GM23338 (cell line): Measurements from ENCODE around the gene SRXN1. TPM values are rescaled to one million over a fixed set of nuclear protein-coding genes. Genes with fewer than 3 reads are reported as not detected.

Source experiments
- ATAC-seq: fragments of 200-7000 bp; cut with Tn5 transposase; 3 replicates; pipeline ENCODE4 v1.9.1; 2020
- DNase-seq: peaks from one replicate; pipeline ENCODE4 v3.0.0-alpha.2; 2015; ENCODE audit warnings: low spot score
- H2AFZ ChIP-seq: fragments of 200-600 bp; sonication (generic); 2 replicates; pipeline ENCODE4 v1.8.0; 2016; ENCODE audit warnings: antibody characterized with exemption, mild to moderate bottlenecking, moderate library complexity
- H3F3A ChIP-seq: fragments of 200-600 bp; sonication (generic); replicated peaks from 2 replicates; pipeline ENCODE4 v1.8.0; 2017; ENCODE audit warnings: antibody characterized with exemption, mixed run types, low read depth
- H3K27ac ChIP-seq: fragments of 200-600 bp; sonication (generic); 2 replicates; pipeline ENCODE4 v1.6.1; 2016; ENCODE audit warnings: low read depth
- H3K27me3 ChIP-seq: fragments of 200-600 bp; sonication (generic); 2 replicates; pipeline ENCODE4 v1.8.0; 2016; ENCODE audit warnings: mild to moderate bottlenecking, mixed run types, moderate library complexity; ENCODE audit not compliant: insufficient read depth
- H3K36me3 ChIP-seq: fragments of 200-600 bp; sonication (generic); 2 replicates; pipeline ENCODE4 v1.8.0; 2016; ENCODE audit warnings: mild to moderate bottlenecking; ENCODE audit not compliant: insufficient read depth
- H3K4me1 ChIP-seq: fragments of 200-600 bp; sonication (generic); 2 replicates; pipeline ENCODE4 v1.8.0; 2016; ENCODE audit warnings: mild to moderate bottlenecking, moderate library complexity; ENCODE audit not compliant: insufficient read depth
- H3K4me2 ChIP-seq: fragments of 200-600 bp; sonication (generic); 2 replicates; pipeline ENCODE4 v1.7.1; 2017; ENCODE audit warnings: mixed run types
- H3K4me3 ChIP-seq: fragments of 200-600 bp; sonication (generic); 2 replicates; pipeline ENCODE4 v1.6.1; 2016; ENCODE audit warnings: mixed run types
- H3K79me2 ChIP-seq: fragments of 200-600 bp; sonication (generic); replicated peaks from 2 replicates; pipeline ENCODE4 v1.8.0; 2017; ENCODE audit warnings: mild to moderate bottlenecking; ENCODE audit not compliant: insufficient read depth
- H3K9me2 ChIP-seq: fragments of 200-600 bp; sonication (generic); 2 replicates; pipeline ENCODE4 v1.8.0; 2017; ENCODE audit not compliant: insufficient read depth
- H4K20me1 ChIP-seq: fragments of 200-600 bp; sonication (generic); replicated peaks from 2 replicates; pipeline ENCODE4 v1.8.0; 2017; ENCODE audit warnings: mild to moderate bottlenecking; ENCODE audit not compliant: insufficient read depth
- H3K27ac Mint-ChIP-seq: 2 replicates; pipeline ENCODE4 v1.8.0; 2020; ENCODE audit warnings: inconsistent platforms, mild to moderate bottlenecking, moderate library complexity, mixed read lengths
- H3K27me3 Mint-ChIP-seq: 3 replicates; pipeline ENCODE4 v1.8.0; 2022; ENCODE audit warnings: low read depth, mild to moderate bottlenecking, moderate library complexity, mixed read lengths, inconsistent platforms; ENCODE audit not compliant: insufficient read depth, poor library complexity
- H3K36me3 Mint-ChIP-seq: 3 replicates; pipeline ENCODE4 v1.8.0; 2021; ENCODE audit warnings: low read depth, mild to moderate bottlenecking, inconsistent platforms, moderate library complexity, mixed read lengths
- H3K4me1 Mint-ChIP-seq: 3 replicates; pipeline ENCODE4 v1.8.0; 2020; ENCODE audit warnings: mild to moderate bottlenecking, inconsistent platforms, mixed read lengths
- H3K4me3 Mint-ChIP-seq: 3 replicates; pipeline ENCODE4 v1.8.0; 2021; ENCODE audit warnings: moderate library complexity, mild to moderate bottlenecking, inconsistent platforms, mixed read lengths
- H3K9me3 Mint-ChIP-seq: 3 replicates; pipeline ENCODE4 v1.8.0; 2020; ENCODE audit warnings: moderate library complexity, mild to moderate bottlenecking, inconsistent platforms, mixed read lengths
- CREB1 ChIP-seq: fragments of 250-450 bp; sonication (Bioruptor Pico); IDR thresholded peaks from 2 replicates; pipeline ENCODE4 v1.5.0; 2020; ENCODE audit warnings: low read depth, mild to moderate bottlenecking, moderate library complexity
- CTCF ChIP-seq, 2 experiments: fragments of 200-600 bp in 1 of 2; sonication (generic) in 1 of 2; conservative IDR thresholded peaks; 2 replicates each; pipeline versions ENCODE4 v1.5.1 to v1.6.1; 2016 to 2017; ENCODE audit warnings: antibody characterized with exemption in 2 of 2, low read depth in 2 of 2, mild to moderate bottlenecking in 2 of 2, moderate library complexity in 1 of 2
- ETS1 ChIP-seq: IDR thresholded peaks from 2 replicates; pipeline ENCODE4 v1.6.1; 2016; ENCODE audit warnings: antibody characterized with exemption
- EZH2 ChIP-seq: fragments of 200-600 bp; sonication (generic); IDR thresholded peaks from one replicate; pipeline ENCODE4 v1.8.0; 2017; ENCODE audit warnings: antibody characterized with exemption, mild to moderate bottlenecking, low read depth; ENCODE audit not compliant: unreplicated experiment
- EZH2phosphoT487 ChIP-seq: fragments of 200-600 bp; sonication (generic); IDR thresholded peaks from one replicate; pipeline ENCODE4 v1.8.1; 2018; ENCODE audit warnings: antibody characterized with exemption; ENCODE audit not compliant: unreplicated experiment
- JUNB ChIP-seq: IDR thresholded peaks from one replicate; pipeline ENCODE4 v1.6.1; 2016; ENCODE audit warnings: antibody characterized with exemption; ENCODE audit not compliant: unreplicated experiment
- NANOG ChIP-seq: IDR thresholded peaks from 2 replicates; pipeline ENCODE4 v1.6.1; 2016; ENCODE audit warnings: antibody characterized with exemption, borderline replicate concordance
- POLR2AphosphoS5 ChIP-seq: IDR thresholded peaks from 2 replicates; pipeline ENCODE4 v1.6.1; 2016; ENCODE audit warnings: antibody characterized with exemption, low read depth
- REST ChIP-seq: IDR thresholded peaks from one replicate; pipeline ENCODE4 v1.6.1; 2018; ENCODE audit warnings: antibody characterized with exemption; ENCODE audit not compliant: unreplicated experiment
- STAT1 ChIP-seq: IDR thresholded peaks from one replicate; pipeline ENCODE4 v1.6.1; 2016; ENCODE audit warnings: antibody characterized with exemption; ENCODE audit not compliant: unreplicated experiment
- ZNF114 ChIP-seq: fragments of 250-450 bp; sonication (Bioruptor Pico); IDR thresholded peaks from 2 replicates; pipeline ENCODE4 v1.5.0; 2020; ENCODE audit warnings: mild to moderate bottlenecking, moderate library complexity
- ZNF331 ChIP-seq: fragments of 250-450 bp; sonication (Bioruptor Pico); IDR thresholded peaks from 2 replicates; pipeline ENCODE4 v1.5.0; 2020; ENCODE audit warnings: low read depth, mild to moderate bottlenecking, moderate library complexity
- polyA plus RNA-seq: library from polyadenylated mRNA; unstranded; fragments of >200 nt; fragmentation: Nextera tagmentation; extraction: Ambion mirVana; gene quantifications from 2 replicates; pipeline ENCODE4 v1.2.1, GENCODE V29; 2016
- total RNA-seq: library from RNA; depleted of rRNA; stranded (reverse); fragments of >200 nt; shearing (Covaris generic); gene quantifications from 2 replicates; pipeline ENCODE4 v1.2.3, GENCODE V29; 2014
- TF ChIP-seq, protein P1 (sequence below): fragments of 250-450 bp; sonication (Bioruptor Pico); IDR thresholded peaks from 2 replicates; pipeline ENCODE4 v1.5.0; 2020; ENCODE audit warnings: mild to moderate bottlenecking, moderate library complexity

SRXN1 gene
- total and polyA plus RNA-seq, 2 experiments from 2014 or later, result 8.4 to 26.6 TPM

GRCh38 chr20:665276-665675 is 12.3 kb upstream of the SRXN1 start:
- Histone ChIP-seq H3K4me1 (peaks cover 58% of the 10 kb centered on the region), H3K4me2 (peak overlapping the region; percentile 67), H3K79me2 (no peaks in the 10 kb centered on the region), H3K4me3 (no peak overlapping the region), H3K27ac (no peak overlapping the region), H3F3A (peaks cover 14% of the 10 kb centered on the region), H2AFZ (no peak overlapping the region), H3K27me3 (peaks cover 55% of the 10 kb centered on the region), H3K36me3 (no peaks in the 10 kb centered on the region; the same call in 1 of the 2 replicates), H3K9me2 (no peaks in the 10 kb centered on the region), H4K20me1 (no peaks in the 10 kb centered on the region)
- peak; percentile 65 for DNase-seq
- Mint-ChIP-seq H3K27ac (no peak overlapping the region), H3K9me3 (0 out of 3 replicates have a peak, but pooled peaks cover 3% of the 10 kb centered on the region), H3K27me3 (peaks cover 33% of the 10 kb centered on the region), H3K36me3 (no peaks in the 10 kb centered on the region), H3K4me1 (peaks cover 74% of the 10 kb centered on the region), H3K4me3 (no peak overlapping the region)
- ATAC-seq, result peak; percentile 2; the same call in 2 of the 3 replicates
- TF ChIP-seq REST (no peak), EZH2phosphoT487 (no peak), STAT1 (no peak), EZH2 (no peak), CTCF (conservative IDR thresholded peaks at IDR 0.05; ENCODE audit: low read depth in 2 of 2) (no peak), ETS1 (no peak), JUNB (no peak), ZNF114 (CRISPR knock-in tag) (no peak), NANOG (no peak), CREB1 (CRISPR knock-in tag) (no peak), POLR2AphosphoS5 (no peak), ZNF331 (CRISPR knock-in tag) (no peak)
- TF ChIP-seq, protein P1, sequence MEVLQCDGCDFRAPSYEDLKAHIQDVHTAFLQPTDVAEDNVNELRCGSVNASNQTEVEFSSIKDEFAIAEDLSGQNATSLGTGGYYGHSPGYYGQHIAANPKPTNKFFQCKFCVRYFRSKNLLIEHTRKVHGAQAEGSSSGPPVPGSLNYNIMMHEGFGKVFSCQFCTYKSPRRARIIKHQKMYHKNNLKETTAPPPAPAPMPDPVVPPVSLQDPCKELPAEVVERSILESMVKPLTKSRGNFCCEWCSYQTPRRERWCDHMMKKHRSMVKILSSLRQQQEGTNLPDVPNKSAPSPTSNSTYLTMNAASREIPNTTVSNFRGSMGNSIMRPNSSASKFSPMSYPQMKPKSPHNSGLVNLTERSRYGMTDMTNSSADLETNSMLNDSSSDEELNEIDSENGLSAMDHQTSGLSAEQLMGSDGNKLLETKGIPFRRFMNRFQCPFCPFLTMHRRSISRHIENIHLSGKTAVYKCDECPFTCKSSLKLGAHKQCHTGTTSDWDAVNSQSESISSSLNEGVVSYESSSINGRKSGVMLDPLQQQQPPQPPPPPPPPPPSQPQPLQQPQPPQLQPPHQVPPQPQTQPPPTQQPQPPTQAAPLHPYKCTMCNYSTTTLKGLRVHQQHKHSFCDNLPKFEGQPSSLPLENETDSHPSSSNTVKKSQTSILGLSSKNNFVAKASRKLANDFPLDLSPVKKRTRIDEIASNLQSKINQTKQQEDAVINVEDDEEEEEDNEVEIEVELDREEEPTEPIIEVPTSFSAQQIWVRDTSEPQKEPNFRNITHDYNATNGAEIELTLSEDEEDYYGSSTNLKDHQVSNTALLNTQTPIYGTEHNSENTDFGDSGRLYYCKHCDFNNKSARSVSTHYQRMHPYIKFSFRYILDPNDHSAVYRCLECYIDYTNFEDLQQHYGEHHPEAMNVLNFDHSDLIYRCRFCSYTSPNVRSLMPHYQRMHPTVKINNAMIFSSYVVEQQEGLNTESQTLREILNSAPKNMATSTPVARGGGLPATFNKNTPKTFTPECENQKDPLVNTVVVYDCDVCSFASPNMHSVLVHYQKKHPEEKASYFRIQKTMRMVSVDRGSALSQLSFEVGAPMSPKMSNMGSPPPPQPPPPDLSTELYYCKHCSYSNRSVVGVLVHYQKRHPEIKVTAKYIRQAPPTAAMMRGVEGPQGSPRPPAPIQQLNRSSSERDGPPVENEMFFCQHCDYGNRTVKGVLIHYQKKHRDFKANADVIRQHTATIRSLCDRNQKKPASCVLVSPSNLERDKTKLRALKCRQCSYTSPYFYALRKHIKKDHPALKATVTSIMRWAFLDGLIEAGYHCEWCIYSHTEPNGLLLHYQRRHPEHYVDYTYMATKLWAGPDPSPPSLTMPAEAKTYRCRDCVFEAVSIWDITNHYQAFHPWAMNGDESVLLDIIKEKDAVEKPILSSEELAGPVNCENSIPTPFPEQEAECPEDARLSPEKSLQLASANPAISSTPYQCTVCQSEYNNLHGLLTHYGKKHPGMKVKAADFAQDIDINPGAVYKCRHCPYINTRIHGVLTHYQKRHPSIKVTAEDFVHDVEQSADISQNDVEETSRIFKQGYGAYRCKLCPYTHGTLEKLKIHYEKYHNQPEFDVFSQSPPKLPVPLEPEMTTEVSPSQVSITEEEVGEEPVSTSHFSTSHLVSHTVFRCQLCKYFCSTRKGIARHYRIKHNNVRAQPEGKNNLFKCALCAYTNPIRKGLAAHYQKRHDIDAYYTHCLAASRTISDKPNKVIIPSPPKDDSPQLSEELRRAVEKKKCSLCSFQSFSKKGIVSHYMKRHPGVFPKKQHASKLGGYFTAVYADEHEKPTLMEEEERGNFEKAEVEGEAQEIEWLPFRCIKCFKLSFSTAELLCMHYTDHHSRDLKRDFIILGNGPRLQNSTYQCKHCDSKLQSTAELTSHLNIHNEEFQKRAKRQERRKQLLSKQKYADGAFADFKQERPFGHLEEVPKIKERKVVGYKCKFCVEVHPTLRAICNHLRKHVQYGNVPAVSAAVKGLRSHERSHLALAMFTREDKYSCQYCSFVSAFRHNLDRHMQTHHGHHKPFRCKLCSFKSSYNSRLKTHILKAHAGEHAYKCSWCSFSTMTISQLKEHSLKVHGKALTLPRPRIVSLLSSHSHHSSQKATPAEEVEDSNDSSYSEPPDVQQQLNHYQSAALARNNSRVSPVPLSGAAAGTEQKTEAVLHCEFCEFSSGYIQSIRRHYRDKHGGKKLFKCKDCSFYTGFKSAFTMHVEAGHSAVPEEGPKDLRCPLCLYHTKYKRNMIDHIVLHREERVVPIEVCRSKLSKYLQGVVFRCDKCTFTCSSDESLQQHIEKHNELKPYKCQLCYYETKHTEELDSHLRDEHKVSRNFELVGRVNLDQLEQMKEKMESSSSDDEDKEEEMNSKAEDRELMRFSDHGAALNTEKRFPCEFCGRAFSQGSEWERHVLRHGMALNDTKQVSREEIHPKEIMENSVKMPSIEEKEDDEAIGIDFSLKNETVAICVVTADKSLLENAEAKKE, result no peak
